Mesothelial cell of epicardium (in vitro differentiated cells): Measurements from ENCODE around the gene SLC1A5. TPM values are rescaled to one million over a fixed set of nuclear protein-coding genes. Genes with fewer than 3 reads are reported as not detected.
"Not testable (repeated sequence)": the region's sequence is repeated elsewhere in the genome, so short reads cannot be mapped to it uniquely, and the experiment has no call there.

Source experiments
- DNase-seq, 2 experiments: peaks; one replicate each; pipeline ENCODE4 v3.0.0; 2021; ENCODE audit warnings: low spot score in 2 of 2; ENCODE audit not compliant: unreplicated experiment in 2 of 2
- H3K27ac Mint-ChIP-seq: 2 replicates; pipeline ENCODE4 v1.8.0; 2021; ENCODE audit warnings: mixed read lengths
- H3K27me3 Mint-ChIP-seq: 2 replicates; pipeline ENCODE4 v1.8.0; 2021; ENCODE audit warnings: low read depth, mixed read lengths
- H3K36me3 Mint-ChIP-seq: 2 replicates; pipeline ENCODE4 v1.8.0; 2021; ENCODE audit warnings: mixed read lengths
- H3K4me1 Mint-ChIP-seq: 2 replicates; pipeline ENCODE4 v1.8.0; 2021; ENCODE audit warnings: mixed read lengths
- H3K4me3 Mint-ChIP-seq: 2 replicates; pipeline ENCODE4 v1.8.0; 2021; ENCODE audit warnings: mild to moderate bottlenecking, moderate library complexity, mixed read lengths
- H3K9me3 Mint-ChIP-seq: 2 replicates; pipeline ENCODE4 v1.8.0; 2021; ENCODE audit warnings: mixed read lengths
- total RNA-seq: library from RNA; stranded (reverse); gene quantifications from 3 replicates; pipeline ENCODE4 v1.2.1, GENCODE V29; 2021
- TF ChIP-seq, protein P1 (sequence below): fragments of 200-600 bp; sonication (generic); IDR thresholded peaks from one replicate; pipeline ENCODE4 v1.5.0; 2021; ENCODE audit warnings: antibody characterized with exemption; ENCODE audit not compliant: unreplicated experiment

Gene SLC1A5
- total RNA-seq, 1 donor from 2014 or later: 45.3 TPM

DNA sequence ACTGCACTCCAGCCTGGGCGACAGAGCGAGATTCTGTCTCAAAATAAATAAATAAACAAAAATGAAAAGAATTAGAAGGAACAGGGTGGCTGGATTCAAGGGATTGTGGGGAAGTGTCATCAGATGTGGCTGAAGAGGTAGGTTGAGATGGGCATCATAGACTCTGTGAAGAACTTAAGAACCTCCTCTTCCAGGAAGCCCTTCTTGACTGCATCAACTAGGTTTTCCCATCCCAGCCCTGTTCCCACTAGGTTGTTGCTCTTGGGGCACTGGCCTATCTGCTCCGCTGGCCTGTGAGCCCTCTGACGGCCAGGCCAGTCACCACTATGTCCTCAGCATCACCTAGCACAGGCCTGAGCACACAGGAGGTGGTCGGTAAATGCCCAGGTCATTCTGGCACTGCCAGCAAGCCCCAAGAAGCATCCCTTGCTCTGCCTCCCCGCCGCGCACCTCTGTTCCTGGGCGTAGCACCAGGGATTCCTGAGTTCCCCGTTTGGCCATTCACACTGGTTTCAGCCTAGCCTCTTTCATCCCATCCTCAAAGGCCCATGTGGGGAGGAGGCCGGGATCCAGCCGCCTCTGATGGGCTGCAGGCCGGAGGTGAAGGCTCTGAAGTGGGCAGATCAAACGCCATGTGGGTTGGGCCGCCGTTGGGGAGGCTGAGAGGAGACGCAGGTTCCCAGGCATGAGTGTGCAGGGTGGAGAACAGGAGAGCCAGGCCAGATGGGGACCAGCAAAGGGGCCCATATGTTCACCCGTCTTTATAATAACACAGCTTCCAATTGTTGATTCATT, 27.6 kb upstream of the SLC1A5 start:
- Mint-ChIP-seq H3K4me3 (no peak overlapping the region), H3K27ac (no peak overlapping the region), H3K27me3 (no peaks in the 10 kb centered on the region), H3K36me3 (no peaks in the 10 kb centered on the region), H3K4me1 (peaks cover 22% of the 10 kb centered on the region), H3K9me3 (no peaks in the 10 kb centered on the region)
- DNase-seq: no peak
- TF ChIP-seq, protein P1, sequence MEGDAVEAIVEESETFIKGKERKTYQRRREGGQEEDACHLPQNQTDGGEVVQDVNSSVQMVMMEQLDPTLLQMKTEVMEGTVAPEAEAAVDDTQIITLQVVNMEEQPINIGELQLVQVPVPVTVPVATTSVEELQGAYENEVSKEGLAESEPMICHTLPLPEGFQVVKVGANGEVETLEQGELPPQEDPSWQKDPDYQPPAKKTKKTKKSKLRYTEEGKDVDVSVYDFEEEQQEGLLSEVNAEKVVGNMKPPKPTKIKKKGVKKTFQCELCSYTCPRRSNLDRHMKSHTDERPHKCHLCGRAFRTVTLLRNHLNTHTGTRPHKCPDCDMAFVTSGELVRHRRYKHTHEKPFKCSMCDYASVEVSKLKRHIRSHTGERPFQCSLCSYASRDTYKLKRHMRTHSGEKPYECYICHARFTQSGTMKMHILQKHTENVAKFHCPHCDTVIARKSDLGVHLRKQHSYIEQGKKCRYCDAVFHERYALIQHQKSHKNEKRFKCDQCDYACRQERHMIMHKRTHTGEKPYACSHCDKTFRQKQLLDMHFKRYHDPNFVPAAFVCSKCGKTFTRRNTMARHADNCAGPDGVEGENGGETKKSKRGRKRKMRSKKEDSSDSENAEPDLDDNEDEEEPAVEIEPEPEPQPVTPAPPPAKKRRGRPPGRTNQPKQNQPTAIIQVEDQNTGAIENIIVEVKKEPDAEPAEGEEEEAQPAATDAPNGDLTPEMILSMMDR: no peak

DNA sequence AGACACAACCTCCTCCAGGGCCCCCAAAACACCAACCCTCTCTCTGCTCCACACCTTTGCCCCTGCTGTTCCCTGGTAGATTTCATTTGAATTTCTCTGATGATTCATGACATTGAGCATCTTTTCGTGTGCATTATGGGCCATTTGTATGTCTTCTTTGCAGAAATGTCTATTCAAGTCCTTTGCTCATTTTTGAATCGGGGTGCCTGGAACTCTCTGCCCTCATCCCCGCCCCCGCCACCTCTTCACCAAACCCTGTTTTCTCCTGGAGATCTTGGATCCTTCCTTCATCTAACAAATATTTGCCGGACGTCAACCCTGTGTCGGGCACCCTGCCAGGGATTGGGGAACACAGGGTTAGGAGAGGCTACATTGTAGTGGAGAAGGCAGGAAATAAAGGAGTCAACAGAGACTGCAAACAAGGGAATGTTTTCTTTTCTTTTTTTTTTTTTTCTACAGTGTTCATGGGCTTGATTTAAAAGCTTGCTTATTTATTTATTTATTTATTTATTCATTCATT, 25.5 kb upstream of the SLC1A5 start:
- H3K36me3 Mint-ChIP-seq: no peaks in the 10 kb centered on the region
- no peak overlapping the region for H3K4me3 Mint-ChIP-seq
- peak overlapping the region; percentile 81 for H3K27ac Mint-ChIP-seq
- TF ChIP-seq, protein P1: no peak
- H3K9me3 Mint-ChIP-seq: no peaks in the 10 kb centered on the region
- no peaks in the 10 kb centered on the region for H3K27me3 Mint-ChIP-seq
- peaks cover 11% of the 10 kb centered on the region for H3K4me1 Mint-ChIP-seq
- DNase-seq: no peak

DNA sequence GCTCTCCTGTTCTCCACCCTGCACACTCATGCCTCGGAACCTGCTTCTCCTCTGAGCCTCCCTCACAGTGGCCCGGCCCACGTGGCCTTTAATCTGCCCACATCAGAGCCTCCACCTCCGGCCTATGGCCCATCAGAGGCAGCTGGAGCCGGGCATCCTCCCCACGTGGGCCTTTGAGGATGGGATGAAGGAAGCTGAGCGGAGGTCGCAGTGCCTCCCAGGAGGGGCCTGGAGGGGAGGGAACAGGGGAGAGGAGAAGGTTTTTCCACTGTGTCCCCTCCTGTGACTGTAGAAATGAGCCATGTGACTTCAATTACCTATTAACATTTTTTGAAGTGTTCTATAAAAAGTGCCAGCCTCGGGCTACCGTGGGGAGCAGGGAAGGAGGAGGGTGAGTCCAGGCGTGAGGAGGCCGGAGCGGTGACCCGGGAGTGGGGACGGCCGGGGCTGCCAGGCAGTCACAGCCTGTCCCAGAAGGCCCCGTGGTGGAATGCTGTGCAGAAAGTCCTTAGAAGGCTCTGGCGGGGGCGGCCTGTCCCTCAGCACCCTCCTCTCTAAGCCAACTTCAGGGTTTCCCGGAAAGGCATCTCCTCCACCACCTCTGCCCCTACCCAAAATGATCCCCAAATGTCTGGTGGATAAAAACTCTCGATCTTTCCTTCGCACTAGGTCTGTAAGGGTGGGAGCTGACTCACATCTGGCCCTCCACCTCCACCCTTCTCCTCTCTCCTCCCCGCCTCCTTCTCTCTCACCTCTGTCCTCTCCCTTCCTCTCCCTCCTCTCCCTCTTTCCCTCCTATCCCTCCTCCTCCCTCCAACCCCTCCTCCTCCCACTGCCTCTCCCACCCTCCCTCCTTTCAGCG, 24.8 kb upstream of the SLC1A5 start:
- H3K9me3 Mint-ChIP-seq: no peaks in the 10 kb centered on the region
- H3K27ac Mint-ChIP-seq: peak overlapping the region; percentile 38
- H3K36me3 Mint-ChIP-seq: no peaks in the 10 kb centered on the region
- peaks cover 11% of the 10 kb centered on the region for H3K4me1 Mint-ChIP-seq
- H3K4me3 Mint-ChIP-seq: no peak overlapping the region
- DNase-seq: no peak
- TF ChIP-seq, protein P1: no peak
- H3K27me3 Mint-ChIP-seq: no peaks in the 10 kb centered on the region

DNA sequence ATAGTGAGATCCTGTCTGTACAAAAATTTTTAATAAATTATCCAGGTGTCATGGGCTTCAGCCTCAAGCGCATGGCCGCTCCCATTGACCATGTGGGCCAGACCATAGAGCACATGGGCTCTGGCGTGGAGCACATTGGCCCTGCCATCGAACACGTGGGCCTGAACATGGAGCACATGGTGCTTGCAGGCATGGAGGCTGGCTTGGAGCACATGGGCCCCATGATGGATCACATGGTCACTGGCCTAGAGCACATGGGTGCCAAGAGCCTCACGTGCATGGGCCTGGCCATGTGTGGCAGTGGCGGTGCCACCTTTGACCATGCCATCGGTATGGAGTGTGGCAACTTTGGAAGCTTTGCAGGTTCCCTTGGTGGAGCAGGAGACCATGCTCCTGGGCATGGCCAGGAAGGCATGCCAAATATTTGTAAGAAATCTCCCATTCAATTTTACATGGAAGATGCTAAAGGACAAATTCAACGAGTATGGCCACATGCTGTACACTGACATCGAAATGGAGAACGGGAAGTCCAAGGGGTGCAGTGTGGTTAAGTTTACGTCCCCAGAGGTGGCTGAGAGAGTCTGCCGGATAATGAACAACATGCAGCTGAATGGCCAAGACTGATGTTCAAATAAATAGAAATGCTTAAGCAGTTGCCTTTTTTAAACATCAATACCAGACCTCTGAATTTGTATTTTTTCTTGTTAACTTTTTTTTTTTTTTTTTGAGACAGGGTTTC, 21.3 kb upstream of the SLC1A5 start:
- Mint-ChIP-seq H3K4me3 (no peak overlapping the region), H3K36me3 (no peaks in the 10 kb centered on the region), H3K27me3 (no peaks in the 10 kb centered on the region), H3K4me1 (peaks cover 11% of the 10 kb centered on the region), H3K9me3 (no peaks in the 10 kb centered on the region), H3K27ac (no peak overlapping the region)
- TF ChIP-seq, protein P1: no peak
- no peak for DNase-seq

DNA sequence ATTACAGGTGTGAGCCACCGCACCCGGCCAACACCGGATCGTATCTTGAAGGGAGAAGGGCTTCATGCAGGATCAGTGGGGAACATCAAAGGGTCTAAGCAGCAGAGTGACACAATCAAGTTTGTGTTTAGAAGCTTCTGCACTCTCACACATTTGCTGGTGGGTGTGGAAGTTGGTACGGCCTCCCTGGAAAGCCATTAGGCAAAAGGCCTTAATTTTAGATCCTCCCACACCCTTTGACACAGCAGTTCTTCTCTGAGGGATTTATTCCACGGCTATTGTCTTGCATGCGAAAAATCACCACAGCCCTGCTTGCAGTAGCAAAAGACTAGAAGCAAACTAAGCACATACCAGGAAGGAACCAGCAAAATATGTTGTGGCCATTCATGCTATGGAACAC, 18.3 kb upstream of the SLC1A5 start:
- Mint-ChIP-seq H3K27ac (no peak overlapping the region), H3K9me3 (no peaks in the 10 kb centered on the region), H3K4me1 (no peaks in the 10 kb centered on the region), H3K4me3 (no peak overlapping the region), H3K36me3 (no peaks in the 10 kb centered on the region), H3K27me3 (no peaks in the 10 kb centered on the region)
- TF ChIP-seq, protein P1: no peak
- DNase-seq: no peak

DNA sequence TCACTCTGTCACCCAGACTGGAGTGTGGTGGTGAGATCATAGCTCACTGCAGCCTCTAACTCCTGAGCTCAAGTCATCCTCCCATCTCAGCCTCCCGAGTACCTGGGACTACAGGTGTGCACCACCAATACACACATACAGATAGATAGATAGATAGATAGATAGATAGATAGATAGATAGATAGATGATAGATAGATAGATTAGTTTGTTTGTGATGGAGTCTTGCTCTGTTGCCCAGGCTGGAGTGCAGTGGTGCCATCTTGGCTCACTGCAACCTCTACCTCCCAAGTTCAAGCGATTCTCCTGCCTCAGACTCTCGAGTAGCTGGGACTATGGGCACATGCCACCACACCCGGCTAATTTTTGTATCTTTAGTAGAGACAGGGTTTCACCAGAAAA, 16.0 kb upstream of the SLC1A5 start:
- H3K27me3 Mint-ChIP-seq, H3K4me3 Mint-ChIP-seq: not testable (repeated sequence)

More for the DNA sequence above, 16.0 kb upstream of the SLC1A5 start:
- H3K4me1 Mint-ChIP-seq, H3K27ac Mint-ChIP-seq, DNase-seq, H3K9me3 Mint-ChIP-seq, H3K36me3 Mint-ChIP-seq: not testable (repeated sequence)
